HCT116 (cell line): ENCODE data around the gene ISOC1.

Experiments
- ATF3 ChIP-seq: IDR thresholded peaks from 2 replicates; pipeline ENCODE4 v1.6.1; 2012
- CBX3 ChIP-seq: IDR thresholded peaks from 2 replicates; pipeline ENCODE4 v1.6.1; 2012; ENCODE audit warnings: low read depth
- CEBPB ChIP-seq: IDR thresholded peaks from 2 replicates; pipeline ENCODE4 v1.6.1; 2012; ENCODE audit warnings: low read depth
- CTCF ChIP-seq, 3 experiments: fragments of 200-600 bp in 1 of 3; sonication (generic) in 1 of 3; IDR thresholded peaks in 2 of 3; conservative IDR thresholded peaks in 1 of 3; 2 replicates each; pipeline ENCODE4 v1.5.1; 2012 to 2017; ENCODE audit warnings: low read depth in 2 of 3, low read length in 2 of 3, antibody characterized with exemption in 1 of 3, borderline replicate concordance in 1 of 3, control low read depth in 1 of 3, mild to moderate bottlenecking in 1 of 3, mixed read lengths in 1 of 3, mixed run types in 1 of 3, moderate library complexity in 1 of 3; ENCODE audit not compliant: insufficient read depth in 1 of 3
- EGR1 ChIP-seq: IDR thresholded peaks from 2 replicates; pipeline ENCODE4 v1.6.1; 2012; ENCODE audit warnings: low read depth
- EZH2 ChIP-seq: fragments of 200-600 bp; sonication (generic); IDR thresholded peaks from 2 replicates; pipeline ENCODE4 v1.6.1; 2017; ENCODE audit warnings: antibody characterized with exemption, mixed run types
- MAX ChIP-seq: IDR thresholded peaks from 2 replicates; pipeline ENCODE4 v1.6.1; 2012
- POLR2A ChIP-seq: IDR thresholded peaks from 2 replicates; pipeline ENCODE4 v1.7.0; 2011; ENCODE audit warnings: borderline replicate concordance; ENCODE audit not compliant: insufficient read depth, insufficient read length; ENCODE audit errors: extremely low read depth
- POLR2AphosphoS5 ChIP-seq: IDR thresholded peaks from 2 replicates; pipeline ENCODE4 v1.6.1; 2011; ENCODE audit warnings: mild to moderate bottlenecking, low read depth, low read length, moderate library complexity
- REST ChIP-seq: IDR thresholded peaks from 2 replicates; pipeline ENCODE4 v1.6.1; 2012; ENCODE audit warnings: low read depth
- SP1 ChIP-seq: IDR thresholded peaks from 2 replicates; pipeline ENCODE4 v1.6.1; 2012; ENCODE audit warnings: low read depth
- ZBTB33 ChIP-seq: IDR thresholded peaks from 2 replicates; pipeline ENCODE4 v1.6.1; 2011; ENCODE audit warnings: mild to moderate bottlenecking, low read length, moderate library complexity; ENCODE audit not compliant: insufficient replicate concordance; ENCODE audit errors: extremely low read depth
- ZFX ChIP-seq: fragments of 450-650 bp; IDR thresholded peaks from 2 replicates; pipeline ENCODE4 v1.6.1; 2017
- ZNF274 ChIP-seq: fragments of 200-500 bp; sonication (Bioruptor generic); IDR thresholded peaks from 2 replicates; pipeline ENCODE4 v1.6.1; 2014; ENCODE audit warnings: mild to moderate bottlenecking, low read depth, low read length, inconsistent platforms

GRCh38 chr5:129097498-129098296 lies 3.1 kb downstream of the ISOC1 start:
- no peak for TF ChIP-seq ZBTB33
- TF ChIP-seq EGR1: no peak
- no peak for TF ChIP-seq CTCF (IDR thresholded peaks at IDR 0.05 in 2 of 3, conservative IDR thresholded peaks at IDR 0.05 in 1 of 3; ENCODE audit: borderline replicate concordance in 1 of 3, insufficient read depth in 1 of 3, low read depth in 2 of 3, low read length in 2 of 3)
- no peak for TF ChIP-seq EZH2
- TF ChIP-seq MAX: no peak
- TF ChIP-seq POLR2AphosphoS5: no peak
- TF ChIP-seq ZNF274: no peak
- TF ChIP-seq CBX3: no peak
- no peak for TF ChIP-seq POLR2A
- no peak for TF ChIP-seq ZFX
- TF ChIP-seq SP1: no peak
- TF ChIP-seq ATF3: no peak
- no peak for TF ChIP-seq CEBPB
- TF ChIP-seq REST: no peak
